HepG2 (cell line): ENCODE data around the gene ZDHHC9. TPM values are rescaled to one million over a fixed set of nuclear protein-coding genes. Genes with fewer than 3 reads are reported as not detected.

ENCODE experiments used
- ATAC-seq: fragments of 200-7000 bp; cut with Tn5 transposase; 3 replicates; pipeline ENCODE4 v1.9.1; 2020; ENCODE audit warnings: mild to moderate bottlenecking, moderate library complexity
- BruUV-seq: library from RNA; stranded (reverse); fragments of 400-500 nt; replicated peaks from 2 replicates; lab custom pipeline; 2021; lab: Mats Ljungman, UMichigan
- CTCF ChIA-PET: fragments of 300-600 bp; formaldehyde crosslinking; extraction: SDS; loops from one replicate; lab custom pipeline; 2021; ENCODE audit warnings: low total read pairs, inconsistent platforms, low intra/inter-chr PET ratio; lab: Yijun Ruan, JAX
- POLR2A ChIA-PET: fragments of 350-600 bp; sonication (Branson Sonifier 250); formaldehyde crosslinking; loops from one replicate; lab custom pipeline; 2020; ENCODE audit warnings: antibody characterized with exemption, inconsistent platforms; lab: Yijun Ruan, JAX
- DNase-seq: peaks from one replicate; pipeline ENCODE4 v3.0.0-alpha.2; 2015; ENCODE audit warnings: low spot score
- FAIRE-seq: peaks from 3 replicates; lab custom pipeline; 2011; peaks lifted over from hg19 to GRCh38; lab: Jason Lieb, UNC
- H2AFZ ChIP-seq: one replicate; pipeline ENCODE4 v1.6.1; 2011; ENCODE audit warnings: low read length, inconsistent platforms
- H3K27ac ChIP-seq: fragments of 300-600 bp; 3 replicates; pipeline ENCODE4 v1.8.0; 2011; ENCODE audit warnings: mixed run types, mild to moderate bottlenecking, mixed read lengths, low read length, inconsistent platforms; ENCODE audit not compliant: insufficient read depth; ENCODE audit errors: extremely low read length
- H3K27me3 ChIP-seq, 2 experiments: fragments of 200-600 bp in 1 of 2; 2 replicates in 1 of 2; 3 replicates in 1 of 2; pipeline versions ENCODE4 v1.6.0 to v1.8.0; 2011; ENCODE audit warnings: low read length in 2 of 2, mild to moderate bottlenecking in 2 of 2, moderate library complexity in 2 of 2, inconsistent platforms in 1 of 2; ENCODE audit not compliant: insufficient read depth in 2 of 2, control insufficient read depth in 1 of 2
- H3K36me3 ChIP-seq, 2 experiments: fragments of 200-600 bp in 1 of 2; replicated peaks in 1 of 2; 2 replicates in 1 of 2; 3 replicates in 1 of 2; pipeline versions ENCODE4 v1.5.1 to v1.8.0; 2011; ENCODE audit warnings: low read length in 2 of 2, inconsistent platforms in 1 of 2; ENCODE audit not compliant: insufficient read depth in 2 of 2, control insufficient read depth in 1 of 2
- H3K4me1 ChIP-seq: 2 replicates; pipeline ENCODE4 v1.5.1; 2012; ENCODE audit warnings: low read length, inconsistent platforms; ENCODE audit not compliant: insufficient read depth
- H3K4me2 ChIP-seq: 2 replicates; pipeline ENCODE4 v1.6.0; 2011; ENCODE audit warnings: low read depth, low read length, inconsistent platforms
- H3K4me3 ChIP-seq, 3 experiments: fragments of 200-600 bp in 1 of 3; sonication (generic), shearing (Covaris generic) in 1 of 3; replicated peaks in 1 of 3; 2 replicates each; pipeline ENCODE4 v1.5.1; 2011 to 2016; ENCODE audit warnings: low read length in 3 of 3, inconsistent platforms in 2 of 3, low read depth in 2 of 3, mild to moderate bottlenecking in 2 of 3, control low read depth in 1 of 3, mixed read lengths in 1 of 3; ENCODE audit not compliant: insufficient read depth in 1 of 3
- H3K79me2 ChIP-seq: one replicate; pipeline ENCODE4 v1.6.1; 2011; ENCODE audit warnings: low read length, inconsistent platforms; ENCODE audit not compliant: insufficient read depth
- H3K9ac ChIP-seq: 2 replicates; pipeline ENCODE4 v1.6.0; 2011; ENCODE audit warnings: mild to moderate bottlenecking, low read depth, low read length, inconsistent platforms; ENCODE audit not compliant: insufficient read depth
- H3K9me3 ChIP-seq: 2 replicates; pipeline ENCODE4 v1.5.1; 2012; ENCODE audit warnings: mild to moderate bottlenecking, low read length
- H4K20me1 ChIP-seq: 2 replicates; pipeline ENCODE4 v1.6.0; 2011; ENCODE audit warnings: inconsistent platforms, mild to moderate bottlenecking, low read length, moderate library complexity; ENCODE audit not compliant: insufficient read depth
- BHLHE40 ChIP-seq: IDR thresholded peaks from 2 replicates; pipeline ENCODE4 v1.6.1; 2011; ENCODE audit warnings: low read length, improper control_type of control experiment
- MXI1 ChIP-seq: IDR thresholded peaks from 3 replicates; pipeline ENCODE4 v1.6.1; 2012; ENCODE audit warnings: low read depth, low read length, inconsistent platforms, borderline replicate concordance
- MYC ChIP-seq: sonication (generic); formaldehyde crosslinking; IDR thresholded peaks from 2 replicates; pipeline ENCODE4 v1.9.0; 2021; ENCODE audit warnings: missing genetic modification reagents, borderline replicate concordance
- NFIB ChIP-seq: sonication (generic); formaldehyde crosslinking; IDR thresholded peaks from 2 replicates; pipeline ENCODE4 v1.9.0; 2021; ENCODE audit warnings: missing genetic modification reagents, mild to moderate bottlenecking, borderline replicate concordance
- RBFOX2 ChIP-seq: fragments of 200-400 bp; formaldehyde crosslinking; IDR thresholded peaks from 2 replicates; pipeline ENCODE4 v1.6.1; 2017; ENCODE audit warnings: low read depth, mild to moderate bottlenecking, low read length
- SAP130 ChIP-seq: IDR thresholded peaks from 2 replicates; pipeline ENCODE4 v1.6.1; 2016; ENCODE audit warnings: low read depth
- ZNF12 ChIP-seq: sonication (generic); formaldehyde crosslinking; IDR thresholded peaks from 2 replicates; pipeline ENCODE4 v1.5.0; 2020; ENCODE audit warnings: missing genetic modification reagents
- ZNF136 ChIP-seq: sonication (generic); formaldehyde crosslinking; IDR thresholded peaks from 2 replicates; pipeline ENCODE4 v1.8.1; 2022; ENCODE audit warnings: low read depth, mild to moderate bottlenecking, moderate library complexity, missing genetic modification reagents
- ZNF337 ChIP-seq: sonication (generic); formaldehyde crosslinking; IDR thresholded peaks from 2 replicates; pipeline ENCODE4 v1.5.1; 2020; ENCODE audit warnings: missing genetic modification reagents, low read depth, mild to moderate bottlenecking, borderline replicate concordance
- ZSCAN20 ChIP-seq: sonication (generic); formaldehyde crosslinking; IDR thresholded peaks from 2 replicates; pipeline ENCODE4 v1.4.0; 2020; ENCODE audit warnings: missing genetic modification reagents, mild to moderate bottlenecking, borderline replicate concordance
- WGBS: methylation state at CpG from one replicate; pipeline ENCODE4 v1.1.6; 2017; ENCODE audit warnings: low lambda C conversion rate; 5-methylcytosine and 5-hydroxymethylcytosine counted together
- in situ Hi-C: cut with HindIII; loops from 2 replicates; pipeline ENCODE4 v1.10.0; 2017; ENCODE audit warnings: low pct_unique_long_range_greater_than_20kb; ENCODE audit not compliant: extremely low pct_ligation_motif_present
- intact Hi-C: fragments of 100-400 bp; cut with micrococcal nuclease; formaldehyde crosslinking; loops from one replicate; pipeline ENCODE4 v1.10.0; 2022; ENCODE audit not compliant: unreplicated experiment
- polyA plus RNA-seq, 8 experiments: library from polyadenylated mRNA; depleted of rRNA in 3 of 8; stranded (reverse) in 7 of 8; unstranded in 1 of 8; fragments of >200 nt; fragmentation: Illumina TruSeq in 4 of 8; extraction: Trizol in 4 of 8; gene quantifications; 2 replicates each; pipeline versions ENCODE4 v1.2.1 to v1.2.3, GENCODE V29; 2011 to 2016; ENCODE audit warnings: low read depth in 4 of 8, missing spikeins in 1 of 8, mixed read lengths in 1 of 8; ENCODE audit not compliant: insufficient read depth in 1 of 8
- total RNA-seq, 5 experiments: library from RNA; depleted of rRNA; stranded (reverse); fragments of >200 nt; fragmentation: Illumina TruSeq; extraction: Trizol; gene quantifications; 2 replicates each; pipeline ENCODE4 v1.2.3, GENCODE V29; 2016; ENCODE audit warnings: low read depth in 1 of 5
- TF ChIP-seq, protein P1 (sequence below): sonication (generic); formaldehyde crosslinking; IDR thresholded peaks from 2 replicates; pipeline ENCODE4 v1.4.0; 2020; ENCODE audit warnings: mild to moderate bottlenecking, low read depth, missing genetic modification reagents
- TF ChIP-seq, protein P2 (sequence below): IDR thresholded peaks from 2 replicates; pipeline ENCODE4 v1.6.1; 2012; ENCODE audit warnings: inconsistent platforms
- TF ChIP-seq, protein P3 (sequence below): sonication (generic); formaldehyde crosslinking; conservative IDR thresholded peaks from 2 replicates; pipeline ENCODE4 v1.4.0; 2020; ENCODE audit warnings: missing genetic modification reagents

ZDHHC9 gene
- total and polyA plus RNA-seq, 2 of the 13 experiments (the other 11 are each of a cell fraction or from before 2014, with no cell fraction given) = 28.3 to 53.1 TPM

DNA sequence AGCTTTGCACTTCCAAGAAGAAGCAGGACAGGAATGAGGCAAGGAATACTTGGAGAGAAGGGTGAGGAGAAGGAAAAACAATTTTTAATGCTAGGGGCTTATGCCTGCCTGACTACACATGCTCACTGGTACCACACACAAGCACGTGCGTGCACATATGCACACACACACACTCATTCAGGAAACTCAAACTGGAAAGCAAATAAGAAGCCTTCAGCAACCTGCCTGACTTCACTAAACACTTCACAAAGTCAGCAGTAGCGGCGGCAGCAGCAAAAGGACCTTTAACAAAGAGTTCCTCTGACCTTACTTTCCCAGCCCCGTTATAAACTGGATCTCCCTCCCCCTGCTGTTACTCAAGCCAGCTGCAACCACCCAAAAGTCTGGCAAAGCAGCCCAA is 3.3 kb downstream of the ZDHHC9 start:
- ChIA-PET CTCF (no interaction called here), POLR2A (no interaction called here)
- Histone ChIP-seq H3K79me2 (peaks cover 55% of the 10 kb centered on the region), H3K4me3 (peak overlapping the region; percentile 8 to 54 (median 30); a peak in 5 of 6 replicates), H2AFZ (no peak overlapping the region), H3K36me3 (peaks cover 1 to 19% of the 10 kb centered on the region in 2 experiments; a peak in 1 of 5 replicates), H3K9ac (peak overlapping the region; percentile 54; the same call in 1 of the 2 replicates), H4K20me1 (no peaks in the 10 kb centered on the region), H3K27ac (peak overlapping the region; percentile 43), H3K4me2 (peak overlapping the region; percentile 83), H3K4me1 (peaks cover 48% of the 10 kb centered on the region), H3K9me3 (no peaks in the 10 kb centered on the region), H3K27me3 (no peaks in the 10 kb centered on the region)
- intact Hi-C loops = loop anchor here (10.0 kb wide), 1 partner anchor 64 kb away; the partner anchor contains the start of gene UTP14A
- 6% methylated on average over 2 of the region's 5 CpGs for WGBS
- no peak for TF ChIP-seq ZSCAN20 (CRISPR knock-in tag)
- 0 out of 2 replicates have a peak, but pooled peaks have one; percentile 12 for TF ChIP-seq ZNF12 (CRISPR knock-in tag)
- peak; percentile 45 for TF ChIP-seq SAP130 (CRISPR knock-in tag)
- TF ChIP-seq, protein P1, sequence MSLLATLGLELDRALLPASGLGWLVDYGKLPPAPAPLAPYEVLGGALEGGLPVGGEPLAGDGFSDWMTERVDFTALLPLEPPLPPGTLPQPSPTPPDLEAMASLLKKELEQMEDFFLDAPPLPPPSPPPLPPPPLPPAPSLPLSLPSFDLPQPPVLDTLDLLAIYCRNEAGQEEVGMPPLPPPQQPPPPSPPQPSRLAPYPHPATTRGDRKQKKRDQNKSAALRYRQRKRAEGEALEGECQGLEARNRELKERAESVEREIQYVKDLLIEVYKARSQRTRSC (CRISPR knock-in tag) = no peak
- TF ChIP-seq ZNF136 (CRISPR knock-in tag) = no peak
- TF ChIP-seq, protein P2, sequence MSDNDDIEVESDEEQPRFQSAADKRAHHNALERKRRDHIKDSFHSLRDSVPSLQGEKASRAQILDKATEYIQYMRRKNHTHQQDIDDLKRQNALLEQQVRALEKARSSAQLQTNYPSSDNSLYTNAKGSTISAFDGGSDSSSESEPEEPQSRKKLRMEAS = peak; percentile 34; the same call in 1 of the 2 replicates
- TF ChIP-seq RBFOX2 = no peak
- no peak for TF ChIP-seq NFIB (CRISPR knock-in tag)
- peak; percentile 66 for TF ChIP-seq BHLHE40
- no peak for TF ChIP-seq ZNF337
- TF ChIP-seq, protein P3, sequence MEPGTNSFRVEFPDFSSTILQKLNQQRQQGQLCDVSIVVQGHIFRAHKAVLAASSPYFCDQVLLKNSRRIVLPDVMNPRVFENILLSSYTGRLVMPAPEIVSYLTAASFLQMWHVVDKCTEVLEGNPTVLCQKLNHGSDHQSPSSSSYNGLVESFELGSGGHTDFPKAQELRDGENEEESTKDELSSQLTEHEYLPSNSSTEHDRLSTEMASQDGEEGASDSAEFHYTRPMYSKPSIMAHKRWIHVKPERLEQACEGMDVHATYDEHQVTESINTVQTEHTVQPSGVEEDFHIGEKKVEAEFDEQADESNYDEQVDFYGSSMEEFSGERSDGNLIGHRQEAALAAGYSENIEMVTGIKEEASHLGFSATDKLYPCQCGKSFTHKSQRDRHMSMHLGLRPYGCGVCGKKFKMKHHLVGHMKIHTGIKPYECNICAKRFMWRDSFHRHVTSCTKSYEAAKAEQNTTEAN (CRISPR knock-in tag) = peak; percentile 68; the same call in 1 of the 2 replicates
- TF ChIP-seq MYC (CRISPR knock-in tag) = 0 out of 2 replicates have a peak, but pooled peaks have one; percentile 34
- peak; percentile 29; the same call in 1 of the 3 replicates for TF ChIP-seq MXI1
- in situ Hi-C loops = loop anchor here (10.0 kb wide), 1 partner anchor 64 kb away; the partner anchor contains the start of gene UTP14A
- DNase-seq = peak; percentile 50
- BruUV-seq = no TSS peak
- peak; percentile 72 for FAIRE-seq
- ATAC-seq = no peak
